ENCODE data around the gene SECTM1.

SECTM1 gene

DNA sequence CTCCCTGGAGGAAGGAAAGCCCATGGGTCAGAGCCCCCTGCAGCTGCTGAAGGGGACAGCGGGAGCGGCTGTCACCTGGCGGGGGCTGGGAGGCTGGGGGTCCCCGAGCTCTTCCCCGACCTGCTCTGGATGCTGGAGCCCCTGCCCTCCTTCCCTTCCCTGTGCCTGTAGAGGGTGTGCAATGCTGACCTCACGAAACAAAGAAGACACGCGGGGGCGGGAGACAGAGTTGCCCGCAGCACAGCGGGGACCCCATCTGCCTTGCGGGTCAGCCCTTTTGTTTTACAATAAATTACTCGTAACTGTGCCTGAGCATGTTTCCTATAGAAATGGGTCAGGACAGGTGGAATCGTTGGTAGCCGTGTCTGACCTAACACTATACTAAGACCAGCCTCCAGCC is 6.3 kb downstream of the SECTM1 start:
- no peak for DNase-seq

DNA sequence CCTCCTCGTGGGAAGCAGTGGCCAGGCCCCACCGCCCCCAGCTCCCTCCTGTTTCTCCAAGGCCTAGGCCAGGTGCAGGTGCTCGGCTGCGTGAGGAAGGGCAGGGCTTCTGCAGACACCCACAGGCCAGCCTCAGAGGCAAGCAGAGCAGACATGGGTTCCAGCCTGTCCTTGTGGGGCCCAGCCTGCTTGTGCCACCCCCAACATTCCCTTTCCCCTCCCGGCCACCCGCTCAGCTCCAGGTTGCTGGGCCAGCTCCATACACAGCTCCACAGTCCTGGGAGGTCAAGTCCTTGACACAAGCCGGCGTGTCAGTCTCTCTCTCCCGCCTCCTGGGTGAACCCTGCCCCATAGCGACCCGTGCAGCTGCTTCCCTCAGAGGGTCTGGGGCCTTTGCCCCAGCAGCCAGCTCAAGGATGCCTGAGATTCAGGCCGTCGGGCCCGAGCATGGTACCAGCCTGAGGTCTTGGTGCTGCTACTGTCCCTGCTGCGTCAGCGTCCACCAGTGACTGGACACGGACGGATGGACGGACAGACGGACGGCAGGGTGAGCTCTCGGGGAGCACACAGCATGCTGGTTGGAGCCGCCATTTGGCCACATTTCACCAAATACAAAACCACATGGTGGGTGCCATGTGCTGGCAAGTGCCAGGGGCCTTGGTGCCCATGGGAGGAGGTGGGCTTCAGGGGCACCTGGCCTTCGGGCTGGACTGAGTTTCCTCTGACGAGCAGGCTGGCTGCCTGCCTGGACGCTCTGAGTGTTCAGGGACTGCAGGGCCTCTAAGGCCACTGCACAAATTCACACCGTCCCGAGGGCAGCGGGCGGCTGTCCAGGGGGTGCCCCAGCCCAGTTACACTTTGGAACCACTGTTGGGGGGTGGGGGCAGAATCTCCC is 8.0 kb downstream of the SECTM1 start:
- no peak for DNase-seq

DNA sequence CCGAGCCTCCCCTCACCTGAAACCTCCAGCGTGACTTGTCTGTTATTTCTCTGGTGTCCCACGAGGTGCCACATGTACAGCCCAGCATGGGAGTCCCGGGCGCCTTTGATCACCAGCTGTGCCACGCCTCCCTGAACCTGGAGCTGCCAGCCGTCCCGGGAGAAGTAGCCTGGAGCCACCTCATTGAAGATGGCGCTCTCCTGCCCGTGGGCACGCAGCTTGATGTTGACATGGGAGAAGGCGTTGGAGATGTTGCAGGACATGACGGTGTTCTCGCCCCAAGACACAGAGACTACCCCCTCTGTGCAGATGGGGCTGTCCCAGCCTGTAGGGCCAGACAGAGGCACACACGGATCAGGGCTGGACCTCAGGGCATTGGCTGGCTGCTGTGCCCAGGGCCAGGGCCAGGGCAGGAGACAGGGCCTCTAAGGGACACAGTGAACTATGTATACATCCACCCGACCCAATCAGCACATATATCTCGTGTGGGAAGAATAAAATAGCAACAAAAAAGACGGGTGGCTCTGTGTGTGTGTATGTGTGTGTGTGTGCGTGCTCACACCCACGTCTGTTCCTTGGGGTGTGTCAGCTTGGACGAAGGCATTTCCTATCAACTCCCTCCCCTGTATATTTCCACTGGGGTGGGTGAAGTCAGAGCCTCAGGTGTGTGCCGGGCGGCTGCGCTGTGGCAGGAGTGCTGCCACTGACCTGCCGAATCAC is 8.8 kb downstream of the SECTM1 start:
- DNase-seq: no peak

DNA sequence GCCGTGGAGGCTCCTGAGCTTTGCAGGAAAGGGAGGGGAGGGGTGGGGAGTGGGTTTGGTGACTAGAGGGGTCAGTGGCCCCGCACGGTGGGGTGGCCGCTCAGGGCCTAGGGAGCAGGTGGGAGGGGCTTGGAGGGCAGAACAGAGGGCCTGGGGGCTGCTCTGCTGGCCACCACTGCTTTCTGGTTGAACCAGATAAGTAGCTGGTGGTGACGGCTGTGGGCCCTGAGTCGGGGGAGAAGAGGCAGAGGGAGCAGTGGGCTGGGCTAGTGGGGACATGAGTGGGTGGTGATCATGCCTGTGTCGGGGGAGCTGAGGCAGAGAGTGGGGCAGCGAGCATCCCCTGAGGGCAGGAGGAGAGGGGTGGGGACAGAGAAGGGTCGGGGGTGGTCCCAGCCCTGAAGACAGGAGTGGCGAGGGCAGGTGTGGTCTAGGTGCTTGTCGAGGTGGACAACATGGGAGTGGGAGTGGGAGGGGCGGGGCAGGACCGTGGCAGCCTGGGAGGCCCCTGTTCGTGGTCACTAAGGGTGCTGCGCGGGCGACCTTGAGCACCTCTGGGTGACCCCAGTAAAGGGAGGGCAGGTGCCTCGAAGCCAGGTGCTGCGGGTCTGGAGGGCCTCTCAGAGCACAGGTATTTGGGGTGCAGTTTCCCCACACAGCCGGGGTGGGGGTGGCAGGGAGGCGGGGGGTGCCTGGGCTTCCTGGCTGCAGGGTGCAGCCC is 9.9 kb downstream of the SECTM1 start:
- DNase-seq: no peak

DNA sequence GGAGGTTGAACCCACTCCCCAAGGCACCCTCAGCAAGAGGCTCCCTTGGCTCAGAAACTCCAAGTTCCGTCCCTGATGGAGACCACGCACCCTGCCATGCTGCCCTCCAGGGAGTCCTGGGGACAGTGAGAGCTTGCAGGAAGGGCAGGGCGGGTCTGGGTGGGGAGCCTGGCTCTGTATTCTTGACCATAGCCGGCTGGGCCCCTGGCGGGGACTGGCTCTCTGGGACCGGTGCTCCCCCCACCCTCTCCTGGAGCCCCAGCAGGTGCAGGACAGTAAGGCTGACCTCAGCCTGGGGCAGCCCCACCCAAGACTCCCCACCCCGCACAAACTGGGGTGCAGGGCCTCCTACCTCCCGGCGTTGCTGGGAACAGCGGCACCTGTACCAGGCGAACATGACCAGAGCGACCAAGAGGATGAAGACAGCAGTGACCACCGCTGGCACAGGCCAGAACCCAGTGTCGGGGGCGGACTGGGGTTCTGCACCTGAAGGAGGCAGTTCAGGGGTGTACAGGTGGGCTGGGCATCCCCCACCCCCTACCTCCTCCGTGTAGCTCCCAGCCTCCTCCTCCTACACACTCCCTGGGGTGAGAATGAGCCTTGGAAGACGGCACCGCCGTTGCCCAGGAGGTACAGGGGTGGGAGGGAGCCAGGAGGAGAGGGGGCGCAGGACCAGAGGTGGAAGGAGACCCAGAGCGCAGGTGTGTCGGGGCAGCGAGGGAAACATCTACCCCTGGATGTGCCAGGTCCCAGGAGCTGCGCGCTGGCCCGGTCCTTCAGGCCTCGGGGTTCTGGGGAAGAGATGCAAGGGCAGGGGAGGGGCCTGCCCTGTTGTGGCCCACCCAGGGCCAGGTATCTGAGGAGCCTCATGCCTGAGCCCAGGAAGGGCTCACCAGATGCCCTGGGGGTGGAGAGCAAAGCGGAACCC is 10.8 kb downstream of the SECTM1 start:
- no peak for DNase-seq

DNA sequence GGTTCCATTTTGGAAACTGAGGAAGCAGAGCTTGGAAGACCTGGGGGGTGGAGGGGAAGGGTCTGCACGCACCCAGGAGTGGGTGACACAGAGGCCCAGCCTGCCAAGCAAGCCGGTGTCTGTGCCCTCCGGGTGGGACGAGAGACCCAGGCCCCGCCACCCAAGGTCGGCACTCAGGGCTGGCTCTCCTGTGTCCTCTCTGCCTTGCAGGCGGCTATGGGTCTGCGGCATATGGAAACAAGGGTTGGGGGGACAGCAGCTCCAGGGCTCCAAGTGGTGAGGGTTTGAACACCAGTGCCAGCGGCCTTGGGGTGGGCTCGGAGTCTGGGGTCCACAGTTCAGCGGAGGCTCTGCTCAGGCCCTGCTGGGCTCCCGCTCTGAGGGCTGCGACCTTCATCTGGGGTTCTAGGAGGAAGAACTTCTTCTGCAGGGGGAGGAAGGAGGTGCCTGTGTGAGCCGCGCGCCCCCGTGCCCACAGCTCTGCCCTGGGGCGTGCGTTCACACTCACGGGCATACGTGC is 11.6 kb downstream of the SECTM1 start:
- no peak for DNase-seq

DNA sequence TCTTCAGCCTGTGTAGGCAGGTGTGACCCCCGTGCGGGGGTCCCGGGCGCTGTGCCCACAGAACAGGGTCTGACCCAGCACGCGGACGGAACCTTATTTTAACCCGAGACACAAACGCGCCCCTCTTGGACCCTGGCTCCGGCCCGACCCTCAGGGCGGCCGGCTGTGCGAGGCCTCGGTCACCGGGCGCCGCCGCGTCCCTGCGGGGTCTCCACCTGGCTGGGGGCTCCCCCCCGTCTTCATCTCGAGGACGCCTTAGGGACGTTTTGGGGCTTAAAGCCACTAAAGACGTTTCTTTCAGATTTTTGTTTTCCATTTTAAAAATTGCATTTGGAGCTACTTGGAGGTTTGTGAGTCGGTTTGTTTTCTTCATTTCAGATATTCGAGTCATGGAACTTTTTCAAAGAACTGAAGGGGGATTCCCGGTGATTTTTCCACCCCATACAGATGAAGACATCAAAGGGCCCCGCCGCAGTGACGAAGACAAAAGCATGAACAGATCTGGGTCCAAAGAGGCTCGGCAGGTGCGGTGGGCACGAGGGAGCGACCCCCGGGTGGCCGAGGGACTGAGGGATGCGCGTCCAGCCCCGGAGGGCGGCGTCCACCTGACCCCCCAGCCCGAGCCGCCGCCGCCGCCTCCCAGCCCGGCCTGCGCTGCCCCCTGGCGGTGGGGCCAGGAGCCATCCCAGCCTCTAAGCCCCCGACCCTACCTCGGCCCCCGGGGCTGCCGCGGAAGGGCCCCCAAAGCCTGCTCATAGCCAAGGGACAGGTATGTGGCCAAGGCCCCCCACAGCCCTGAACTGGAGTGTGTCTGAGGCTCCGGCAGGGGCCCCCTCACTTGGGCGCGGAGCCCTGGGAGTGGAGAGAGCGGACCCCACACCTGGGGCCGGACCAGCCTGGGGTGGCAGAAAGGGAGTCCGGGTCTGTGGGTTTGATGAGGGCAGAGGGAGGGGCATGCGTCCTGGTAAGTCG is 12.3 kb downstream of the SECTM1 start:
- no peak for DNase-seq

DNA sequence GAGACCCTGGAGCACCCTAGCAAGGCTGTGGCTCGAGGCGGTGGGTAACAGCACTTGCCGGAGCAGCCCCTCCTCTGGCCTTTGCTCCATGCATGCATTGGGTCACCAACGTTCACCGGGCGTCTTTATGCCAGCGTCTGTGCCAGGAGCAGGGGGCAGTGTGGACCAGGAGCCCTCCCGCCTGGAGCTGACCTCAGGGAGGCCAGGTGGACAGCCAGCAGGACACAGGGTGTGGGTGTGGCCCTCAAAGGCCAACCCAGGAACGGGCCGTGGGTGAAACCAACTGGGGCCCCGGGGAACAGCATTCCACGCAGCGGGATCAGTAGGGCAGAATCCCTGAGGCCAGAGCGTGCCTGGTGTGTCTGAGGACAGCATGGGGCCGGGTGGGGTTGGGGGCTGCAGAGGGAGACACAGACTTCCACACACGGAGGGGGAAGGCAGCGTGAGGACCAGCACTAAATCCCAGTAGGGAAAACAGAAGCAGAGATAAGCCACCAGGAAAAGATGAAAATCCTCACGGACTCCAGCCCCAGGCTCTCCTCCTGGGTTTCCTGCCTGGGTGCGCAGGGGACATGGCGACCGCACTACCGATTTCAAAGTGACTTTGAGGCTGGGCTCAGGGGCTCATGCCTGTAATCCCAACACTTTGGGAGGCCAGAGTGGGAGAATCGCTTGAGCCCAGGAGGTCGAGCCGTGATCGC is 13.3 kb downstream of the SECTM1 start:
- no peak for DNase-seq

DNA sequence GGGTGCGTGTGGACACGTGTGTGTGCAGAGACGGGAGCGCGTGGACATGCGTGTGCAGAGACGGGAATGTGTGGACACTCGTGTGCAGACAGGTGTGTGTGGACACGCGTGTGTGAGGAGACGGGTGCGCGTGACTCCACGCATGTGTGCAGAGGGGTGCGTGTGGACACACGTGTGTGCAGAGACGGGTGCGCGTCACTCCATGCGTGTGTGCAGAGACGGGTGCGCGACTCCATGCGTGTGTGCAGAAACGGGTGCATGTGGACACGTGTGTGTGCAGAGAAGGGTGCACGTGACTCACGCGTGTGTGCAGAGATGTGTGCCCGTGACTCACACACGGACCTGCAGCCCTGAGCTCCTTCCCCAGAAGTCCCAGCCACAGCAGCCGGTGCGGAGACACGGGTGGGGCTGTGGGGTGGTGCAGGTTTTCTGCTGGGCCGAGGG is 13.9 kb downstream of the SECTM1 start:
- no peak for DNase-seq

DNA sequence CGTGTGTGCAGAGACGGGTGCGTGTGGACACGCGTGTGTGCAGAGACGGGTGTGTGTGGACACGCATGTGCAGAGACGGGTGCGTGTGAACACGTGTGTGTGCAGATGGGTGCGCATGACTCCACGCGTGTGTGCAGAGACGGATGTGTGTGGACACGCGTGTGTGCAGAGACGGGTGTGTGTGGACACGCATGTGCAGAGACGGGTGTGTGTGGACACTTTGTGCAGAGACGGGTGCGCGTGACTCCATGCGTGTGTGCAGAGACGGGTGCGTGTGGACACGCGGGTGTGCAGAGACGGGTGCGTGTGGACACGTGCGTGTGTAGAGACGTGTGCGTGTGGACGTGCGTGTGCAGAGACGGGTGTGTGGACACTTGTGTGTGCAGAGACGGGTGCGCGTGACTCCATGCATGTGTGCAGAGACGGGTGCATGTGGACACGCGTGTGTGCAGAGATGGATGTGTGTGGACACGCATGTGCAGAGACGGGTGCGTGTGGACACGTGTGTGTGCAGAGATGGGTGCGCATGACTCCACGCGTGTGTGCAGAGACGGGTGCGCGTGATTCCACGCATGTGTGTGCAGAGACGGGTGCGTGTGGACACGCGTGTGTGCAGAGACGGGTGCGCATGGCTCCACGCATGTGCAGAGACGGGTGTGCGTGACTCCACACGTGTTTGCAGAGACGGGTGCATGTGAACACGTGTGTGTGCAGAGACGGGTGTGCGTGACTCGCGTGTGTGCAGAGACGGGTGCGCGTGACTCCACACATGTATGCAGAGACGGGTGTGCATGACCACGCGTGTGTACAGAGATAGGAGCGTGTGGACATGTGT is 14.6 kb downstream of the SECTM1 start:
- no peak for DNase-seq

DNA sequence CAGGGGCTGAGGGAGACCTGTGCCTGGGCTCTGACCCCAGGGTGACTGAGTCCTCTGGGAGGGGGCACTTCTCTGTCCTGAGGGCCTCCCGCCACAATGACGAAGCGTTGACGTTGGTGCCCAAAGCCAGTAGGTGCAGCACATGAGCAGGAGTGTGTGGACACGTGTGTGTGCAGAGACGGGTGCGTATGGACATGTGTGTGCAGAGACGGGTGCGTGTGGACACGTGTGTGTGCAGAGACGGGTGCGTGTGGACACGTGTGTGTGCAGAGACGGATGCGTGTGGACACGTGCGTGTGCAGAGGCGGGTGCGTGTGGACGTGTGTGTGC is 15.4 kb downstream of the SECTM1 start:
- DNase-seq: no peak

DNA sequence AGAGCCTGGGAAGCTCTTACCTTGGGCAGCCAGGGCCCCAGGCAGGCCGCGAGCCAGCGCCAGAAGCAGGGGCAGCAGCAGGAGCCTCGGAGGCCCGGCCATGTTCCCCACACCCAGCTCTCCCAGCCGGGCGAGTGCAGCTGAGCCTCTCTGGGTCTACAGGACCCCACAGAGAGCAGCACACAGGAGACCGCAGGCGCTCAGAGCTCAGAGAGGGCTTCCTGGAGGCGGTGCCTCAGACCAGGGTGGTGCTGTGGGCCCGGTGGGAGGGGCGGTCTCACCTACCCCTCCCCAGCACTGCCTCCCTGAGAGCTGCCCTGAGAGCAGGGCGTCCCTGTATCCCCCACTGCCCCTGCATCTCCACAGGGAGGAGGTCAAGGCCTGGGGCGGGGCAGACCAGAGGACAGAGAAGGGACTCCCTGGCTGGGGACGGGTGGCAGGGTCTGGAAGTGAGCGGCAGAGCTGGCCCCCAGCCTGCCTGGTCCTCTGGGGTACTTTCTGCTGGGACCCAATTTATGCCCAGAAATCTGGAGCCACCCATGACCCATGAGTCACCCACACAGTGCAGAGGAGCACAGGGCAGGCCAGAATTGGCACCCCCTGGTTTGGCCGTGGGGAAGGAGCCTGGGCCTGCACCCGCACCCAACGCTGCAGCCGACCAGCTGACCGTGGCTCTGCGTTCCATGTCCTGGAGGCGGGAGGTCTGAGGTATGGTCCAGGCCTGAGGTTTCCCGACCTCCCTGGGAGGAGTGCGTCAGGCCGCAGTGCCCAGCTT is 16.0 kb downstream of the SECTM1 start, which contains the start of gene CD7:
TSS of gene CD7 (minus strand) at position 215 of the 775 bp plus-strand sequence. CDS start at position 102, 113 bp downstream.
- no peak for DNase-seq

DNA sequence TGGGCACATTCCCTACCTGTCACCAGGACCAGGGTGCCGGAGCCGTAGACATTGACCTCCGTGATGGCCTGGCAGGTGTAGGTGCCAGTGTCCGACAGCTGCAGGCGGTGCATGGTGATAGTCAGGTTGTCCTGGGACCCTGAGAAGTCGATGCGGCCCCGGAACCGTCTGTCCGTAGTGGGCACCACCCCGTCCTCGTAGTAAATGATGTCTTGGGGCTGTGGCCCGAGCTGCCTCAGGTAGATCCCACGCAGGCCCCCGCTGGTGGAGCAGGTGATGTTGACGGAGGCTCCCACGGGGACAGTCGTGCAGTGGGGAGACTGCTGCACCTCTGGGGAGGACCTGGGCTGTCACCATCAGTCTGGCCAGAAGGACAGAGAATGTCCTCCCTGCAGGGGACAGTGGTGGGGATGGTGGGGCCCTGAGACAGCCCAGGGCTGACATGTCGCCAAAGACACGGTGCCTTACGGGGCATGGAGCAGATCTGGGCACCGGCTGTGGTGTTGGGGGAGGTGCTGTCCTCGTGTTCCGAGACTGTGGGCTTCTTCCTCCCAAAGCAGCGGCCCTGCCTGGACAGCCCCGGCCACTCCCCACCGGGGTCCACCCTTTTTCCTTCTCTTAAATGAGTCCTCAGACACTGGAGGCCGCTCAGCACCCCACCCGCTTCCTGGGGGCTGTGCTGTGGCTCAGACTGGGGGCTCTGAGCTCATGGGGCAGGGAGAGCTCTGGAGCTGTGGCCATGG is 16.7 kb downstream of the SECTM1 start:
- DNase-seq: no peak

DNA sequence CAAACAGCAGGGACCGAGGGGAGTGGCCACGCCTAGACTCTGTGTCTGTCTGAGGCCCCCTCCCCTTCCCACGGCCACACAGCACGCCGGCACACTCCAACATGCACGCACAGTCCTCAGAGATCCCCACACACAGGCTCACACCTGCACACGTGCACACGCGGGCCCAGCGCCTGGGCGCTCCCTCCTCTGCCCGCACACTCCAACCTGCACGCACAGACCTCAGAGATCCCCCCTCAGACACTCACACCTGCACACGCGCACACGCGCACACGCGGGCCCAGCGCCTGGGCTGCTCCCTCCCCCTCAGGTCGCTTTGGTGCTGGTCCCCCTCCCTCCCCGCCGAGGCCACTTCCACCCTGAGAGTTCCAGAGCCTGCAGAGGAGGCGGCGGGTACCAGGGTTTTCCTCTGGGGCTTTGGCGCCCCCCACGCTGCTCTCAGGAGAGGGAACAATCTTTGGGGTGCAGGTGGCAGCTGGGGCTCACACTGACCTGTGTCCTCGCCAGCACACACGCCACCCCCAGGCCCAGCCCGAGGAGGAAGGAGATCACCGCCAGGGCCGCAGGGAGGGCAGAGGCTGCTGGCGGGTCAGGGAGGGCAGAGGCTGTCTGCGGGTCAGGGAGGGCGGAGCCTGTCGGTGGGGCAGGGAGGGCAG is 17.7 kb downstream of the SECTM1 start:
- DNase-seq: no peak

DNA sequence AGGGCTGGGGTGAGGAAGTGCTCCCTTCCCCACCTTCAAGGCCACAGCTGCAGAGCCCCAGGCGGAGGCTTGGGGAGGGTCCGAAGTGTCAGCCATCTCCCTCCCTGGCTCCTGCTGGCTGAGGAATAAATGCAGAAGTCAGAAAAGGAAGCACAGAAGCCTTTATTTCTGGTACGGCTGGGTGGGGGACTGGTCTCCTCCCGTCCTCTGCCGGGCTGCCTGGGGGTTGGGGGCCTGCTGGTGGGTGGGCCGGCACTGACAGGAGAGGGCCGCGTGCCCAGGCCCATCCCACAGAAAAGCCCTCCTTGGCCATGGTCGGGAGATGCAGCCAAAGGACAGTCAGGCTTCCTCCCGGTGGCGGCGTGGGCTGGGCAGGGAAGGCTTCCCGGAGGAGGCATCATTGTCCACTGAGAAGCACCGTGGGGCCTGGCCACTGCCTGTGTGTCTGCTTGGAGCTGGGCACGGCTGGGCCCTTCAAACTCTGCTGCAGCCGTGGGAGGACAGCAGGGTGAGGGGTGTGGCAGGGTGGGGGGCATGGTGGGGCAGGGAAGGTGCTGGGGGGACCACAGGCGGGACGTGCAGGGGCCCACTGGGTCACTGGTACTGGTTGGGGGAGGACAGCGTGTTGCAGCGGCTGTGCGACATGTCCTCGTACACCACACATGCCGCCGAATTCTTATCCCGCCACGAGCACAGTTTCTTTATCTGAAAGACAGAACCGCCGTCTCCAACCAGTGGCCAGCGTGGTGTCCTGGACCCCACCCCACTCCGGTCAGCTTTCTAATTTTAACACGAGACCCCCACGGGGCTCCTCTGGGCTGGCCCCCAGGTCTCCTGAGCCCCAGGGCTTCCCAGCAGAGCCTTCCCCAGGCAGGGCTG is 18.6 kb downstream of the SECTM1 start:
- DNase-seq: no peak
